NCI-H2171 treated with DMSO at 0.1 percent for 48 hours (cell line): ENCODE measurements around the gene RAD51B.
"Not testable (repeated sequence)": the region's sequence is repeated elsewhere in the genome, so short reads cannot be mapped to it uniquely, and the experiment has no call there.

Experiments used
- DNase-seq: peaks from one replicate; lab custom pipeline; 2025; lab: John Stamatoyannopoulos, UW

Gene RAD51B

DNA sequence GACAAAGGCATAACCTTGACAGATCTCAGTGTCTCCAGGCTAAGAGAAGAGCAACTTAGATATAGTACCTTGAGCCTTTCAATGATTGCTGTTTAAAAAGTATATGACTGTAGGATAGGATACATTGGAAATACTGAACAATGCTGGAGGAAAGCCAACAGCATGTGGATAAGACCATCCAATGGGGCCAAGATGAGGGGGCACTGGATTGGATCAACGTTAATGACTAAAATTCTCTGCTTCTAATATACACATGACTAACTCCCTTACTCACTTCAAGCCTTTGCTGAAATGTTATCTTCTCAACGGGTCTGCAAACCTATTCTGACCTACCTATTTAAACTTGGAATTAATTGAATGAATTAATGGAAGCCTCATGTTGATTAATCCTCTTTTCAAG lies 354.9 kb downstream of the RAD51B start:
- no peak for DNase-seq

GRCh38 chr14:68176687-68177086 lies 357.1 kb downstream of the RAD51B start:
- no peak for DNase-seq

GRCh38 chr14:68177728-68178127 lies 358.1 kb downstream of the RAD51B start:
- DNase-seq: no peak

DNA sequence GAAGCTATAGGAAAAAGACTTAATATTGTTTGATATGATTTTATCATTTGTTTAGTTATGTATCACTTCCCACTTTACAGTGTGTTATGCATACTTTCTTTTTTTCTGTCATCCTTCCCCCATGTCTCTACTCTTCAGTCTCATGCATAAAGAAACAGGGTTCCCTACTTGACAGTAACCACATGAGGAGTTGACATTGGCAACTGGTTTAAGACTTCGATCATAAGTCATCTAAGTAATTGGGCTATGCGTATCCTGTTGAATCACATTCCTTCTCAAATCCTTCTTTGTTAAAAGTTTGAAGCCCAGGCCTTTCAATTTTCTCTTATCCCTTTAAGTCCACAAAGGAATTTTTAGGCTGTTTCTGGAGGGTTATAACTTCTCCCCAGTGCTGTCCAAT lies 358.7 kb downstream of the RAD51B start:
- no peak for DNase-seq

GRCh38 chr14:68181519-68182326 lies 362.1 kb downstream of the RAD51B start:
- DNase-seq: no peak

DNA sequence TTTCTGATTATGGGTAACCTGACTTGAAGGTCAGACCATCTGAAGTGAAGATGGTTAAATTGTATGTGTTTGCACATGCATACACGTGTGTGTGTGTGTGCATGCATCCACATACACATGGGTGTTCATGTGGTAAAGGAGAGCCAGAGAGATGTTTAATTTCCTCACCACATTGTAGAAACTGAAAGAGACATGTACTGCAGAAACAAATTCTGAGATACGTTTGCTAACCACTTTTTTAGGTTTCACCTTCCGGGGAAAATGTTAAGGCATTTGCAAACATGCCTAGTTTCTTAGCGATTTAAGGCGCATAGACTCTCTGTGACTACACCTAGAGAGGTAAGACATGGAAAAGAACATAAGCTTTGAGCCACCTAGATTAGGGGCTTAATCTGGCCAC lies 362.9 kb downstream of the RAD51B start:
- DNase-seq: no peak

DNA sequence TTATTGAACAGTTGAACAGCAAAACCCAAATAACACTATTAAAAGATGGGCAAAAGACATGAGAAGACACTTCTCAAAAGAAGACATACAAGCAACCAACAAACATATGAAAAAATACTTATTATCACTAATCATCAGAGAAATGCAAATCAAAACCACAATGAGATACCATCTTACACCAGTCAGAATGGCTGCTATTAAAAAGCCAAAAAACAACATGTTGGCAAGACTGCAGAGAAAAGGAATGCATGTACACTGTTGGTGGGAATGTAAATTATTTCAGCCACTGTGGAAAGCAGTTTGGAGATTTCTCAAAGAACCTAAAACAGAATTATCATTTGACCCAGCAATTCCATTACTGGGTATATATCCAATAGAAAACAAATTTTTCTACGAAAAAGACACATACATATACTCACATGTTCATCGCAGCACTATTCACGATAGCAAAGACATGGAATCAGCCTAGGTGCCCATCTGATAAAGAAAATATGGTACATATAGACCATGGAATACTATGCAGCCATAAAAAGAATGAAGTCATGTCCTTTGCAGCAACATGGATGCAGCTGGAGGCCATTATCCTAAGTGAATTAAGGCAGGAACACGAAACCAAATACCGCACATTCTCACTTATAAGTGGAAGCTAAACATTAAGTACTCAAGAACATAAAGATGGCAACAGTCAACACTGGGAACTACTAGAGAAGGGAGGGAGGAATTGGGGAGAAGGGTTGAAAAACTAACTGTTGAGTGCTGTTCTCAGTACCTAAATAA lies 367.1 kb downstream of the RAD51B start:
- not testable (repeated sequence) for DNase-seq

GRCh38 chr14:68188174-68188573 lies 368.6 kb downstream of the RAD51B start:
- DNase-seq: no peak

DNA sequence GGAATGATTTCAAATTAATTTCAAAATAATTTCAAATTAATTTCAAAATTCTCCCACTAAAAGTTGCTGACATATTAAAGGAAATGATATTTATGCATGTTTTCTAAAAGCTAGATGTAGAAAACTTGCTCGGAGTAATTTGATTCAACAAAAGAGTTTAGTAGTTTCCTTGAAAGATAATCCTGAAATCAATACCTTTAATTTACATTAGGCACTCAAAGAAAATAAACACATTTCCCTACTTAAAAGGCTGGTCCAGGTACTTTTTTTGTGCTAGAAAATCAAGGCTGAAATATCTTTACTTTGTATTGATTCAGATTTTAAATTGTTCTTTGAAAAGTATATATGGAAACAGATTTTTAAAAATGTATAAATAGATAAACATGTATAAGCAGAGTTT lies 370.5 kb downstream of the RAD51B start:
- DNase-seq: no peak

DNA sequence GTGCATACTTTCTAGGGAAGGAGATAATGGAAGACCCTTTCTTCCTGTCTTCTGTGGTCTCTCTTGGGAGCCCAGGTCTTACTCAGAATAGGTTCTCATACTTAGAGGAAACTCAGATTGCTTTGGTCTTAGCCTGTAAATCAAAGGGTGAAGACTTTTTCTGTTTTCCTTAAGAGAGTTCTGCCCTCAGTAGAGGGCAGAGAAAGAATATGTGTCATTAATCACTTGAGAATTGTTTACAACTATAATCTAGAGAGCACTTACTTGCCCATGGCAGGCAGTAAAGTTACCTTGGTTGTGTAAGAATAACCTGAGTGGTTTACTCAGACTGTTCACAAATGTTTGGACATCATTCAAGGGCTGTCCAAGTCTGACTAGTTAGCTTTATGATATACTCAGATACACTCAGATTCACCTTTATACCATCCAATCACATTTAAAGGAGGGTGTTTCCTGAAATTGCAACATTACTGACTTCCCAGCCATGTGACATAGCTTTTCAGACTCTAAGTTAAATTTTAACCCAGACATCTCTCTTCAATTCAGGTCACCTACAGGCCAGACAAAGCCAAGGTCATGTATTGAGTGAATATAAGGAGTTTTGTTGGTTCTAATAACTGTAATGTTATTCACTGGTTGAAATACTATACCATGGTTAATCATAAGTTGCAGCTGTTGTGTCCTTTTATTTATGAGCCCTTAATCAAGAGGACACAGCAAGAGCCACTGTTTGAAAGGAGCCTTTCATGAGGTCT lies 372.2 kb downstream of the RAD51B start:
- DNase-seq: peak; percentile 14

GRCh38 chr14:68192935-68193334 lies 373.4 kb downstream of the RAD51B start:
- no peak for DNase-seq

DNA sequence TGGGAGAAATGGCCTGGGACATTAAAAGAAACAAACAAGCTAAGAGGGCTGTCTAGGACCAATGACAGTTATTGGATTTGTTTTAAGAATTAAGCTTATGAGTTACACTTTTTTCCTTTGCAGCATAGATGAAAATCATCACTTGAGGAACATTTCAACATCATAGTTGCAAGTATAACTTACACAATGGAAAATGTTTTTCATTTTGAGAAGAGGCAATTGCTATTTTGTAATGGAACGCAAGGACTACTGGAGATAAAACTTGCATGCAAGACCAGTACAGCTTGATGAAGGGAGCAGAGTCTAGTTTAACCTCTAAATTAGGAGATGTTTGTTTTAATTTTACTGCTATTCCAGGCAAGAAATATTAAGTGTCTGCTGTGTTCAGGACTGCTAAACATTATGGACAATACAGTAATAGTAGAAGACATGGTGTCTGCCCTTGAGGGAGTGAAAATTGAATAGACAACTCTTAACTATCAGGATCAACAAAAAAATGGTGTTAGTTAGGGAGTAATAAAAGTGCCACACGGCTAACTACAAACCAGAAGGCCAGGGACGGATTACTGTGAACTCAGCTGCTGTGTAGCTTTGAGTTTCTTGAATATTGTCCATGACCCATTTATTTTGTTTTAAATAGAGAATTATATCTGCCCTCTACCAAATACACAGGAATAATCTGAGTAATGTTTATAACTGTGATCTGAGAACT lies 374.5 kb downstream of the RAD51B start:
- DNase-seq: no peak

- peak; percentile 36 for DNase-seq
Measured at GRCh38 chr14:68195126-68195525, 375.5 kb downstream of the RAD51B start.

- no peak for DNase-seq
Measured at GRCh38 chr14:68198713-68199495, 379.3 kb downstream of the RAD51B start.

- no peak for DNase-seq
Measured at GRCh38 chr14:68199554-68200151, 380.1 kb downstream of the RAD51B start.

GRCh38 chr14:68203871-68204270 lies 384.3 kb downstream of the RAD51B start:
- no peak for DNase-seq

- no peak for DNase-seq
Measured at GRCh38 chr14:68208218-68208617, 388.6 kb downstream of the RAD51B start.

- no peak for DNase-seq
Measured at GRCh38 chr14:68208626-68209317, 389.2 kb downstream of the RAD51B start.

DNA sequence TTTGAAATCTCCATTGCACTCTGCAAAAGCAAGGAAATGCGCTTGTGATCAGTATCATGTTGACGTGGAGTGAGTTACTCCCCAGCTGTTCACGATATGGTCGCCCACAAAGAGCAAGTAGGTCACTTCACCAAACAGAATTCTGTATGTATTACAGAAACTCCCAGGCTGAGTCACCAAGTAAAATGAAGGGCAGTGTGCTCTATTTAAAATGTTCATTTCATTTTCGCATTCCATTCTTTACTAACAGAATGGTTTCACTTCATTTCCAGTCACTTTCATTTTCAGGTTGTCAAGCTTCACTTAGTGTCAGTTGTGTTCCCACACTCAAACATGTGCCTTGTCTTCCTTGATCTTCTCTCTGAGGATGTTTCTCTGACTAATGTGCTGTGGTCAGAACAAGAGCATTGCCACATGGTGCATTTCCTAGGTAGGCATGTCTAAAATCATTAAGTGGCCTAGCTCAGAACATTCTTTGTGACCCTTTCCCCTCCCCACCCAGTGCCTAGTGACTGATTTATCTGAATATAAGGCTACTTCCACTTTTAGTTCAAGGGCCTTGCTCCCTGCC lies 391.2 kb downstream of the RAD51B start:
- DNase-seq: no peak

GRCh38 chr14:68211421-68211820 lies 391.8 kb downstream of the RAD51B start:
- DNase-seq: no peak
